ENCODE data around the gene CLCN3. TPM values are rescaled to one million over a fixed set of nuclear protein-coding genes. Genes with fewer than 3 reads are reported as not detected.
"Not testable (repeated sequence)": the region's sequence is repeated elsewhere in the genome, so short reads cannot be mapped to it uniquely, and the experiment has no call there.

CLCN3 gene
- total RNA-seq, 1 donor from 2014 or later: 45.9 TPM

DNA sequence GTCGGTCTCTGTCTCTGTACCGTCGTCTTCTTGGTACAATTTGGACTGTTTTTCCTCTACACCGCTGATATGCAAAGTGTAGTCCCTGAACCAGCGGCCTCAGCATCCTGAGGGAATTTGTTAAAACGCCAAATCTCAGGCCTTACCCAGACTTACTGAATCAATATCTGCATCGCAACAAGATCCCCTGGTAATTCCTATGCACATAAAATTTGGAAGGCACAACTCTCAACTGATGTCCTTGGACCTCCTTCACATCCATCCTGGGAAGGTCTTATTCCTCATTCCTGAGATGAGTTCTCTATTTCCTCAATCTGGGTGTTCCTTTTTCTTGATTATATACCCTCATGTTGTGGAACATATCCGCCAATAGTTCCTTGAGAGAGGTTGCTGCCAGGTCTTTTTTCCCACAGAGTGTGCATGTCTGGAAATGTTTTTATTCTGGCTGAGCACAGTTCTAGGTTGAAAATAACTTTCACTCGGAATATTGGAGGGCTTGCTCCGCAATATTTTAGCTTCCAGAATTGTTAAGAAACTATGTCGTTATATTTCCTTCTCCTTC, 138.1 kb downstream of the CLCN3 start:
- peak overlapping the region; percentile 95 for H3K4me3 Mint-ChIP-seq
- peaks cover 12% of the 10 kb centered on the region for H3K4me1 Mint-ChIP-seq (ENCODE audit: unreplicated experiment)
- TF ChIP-seq, protein P1, sequence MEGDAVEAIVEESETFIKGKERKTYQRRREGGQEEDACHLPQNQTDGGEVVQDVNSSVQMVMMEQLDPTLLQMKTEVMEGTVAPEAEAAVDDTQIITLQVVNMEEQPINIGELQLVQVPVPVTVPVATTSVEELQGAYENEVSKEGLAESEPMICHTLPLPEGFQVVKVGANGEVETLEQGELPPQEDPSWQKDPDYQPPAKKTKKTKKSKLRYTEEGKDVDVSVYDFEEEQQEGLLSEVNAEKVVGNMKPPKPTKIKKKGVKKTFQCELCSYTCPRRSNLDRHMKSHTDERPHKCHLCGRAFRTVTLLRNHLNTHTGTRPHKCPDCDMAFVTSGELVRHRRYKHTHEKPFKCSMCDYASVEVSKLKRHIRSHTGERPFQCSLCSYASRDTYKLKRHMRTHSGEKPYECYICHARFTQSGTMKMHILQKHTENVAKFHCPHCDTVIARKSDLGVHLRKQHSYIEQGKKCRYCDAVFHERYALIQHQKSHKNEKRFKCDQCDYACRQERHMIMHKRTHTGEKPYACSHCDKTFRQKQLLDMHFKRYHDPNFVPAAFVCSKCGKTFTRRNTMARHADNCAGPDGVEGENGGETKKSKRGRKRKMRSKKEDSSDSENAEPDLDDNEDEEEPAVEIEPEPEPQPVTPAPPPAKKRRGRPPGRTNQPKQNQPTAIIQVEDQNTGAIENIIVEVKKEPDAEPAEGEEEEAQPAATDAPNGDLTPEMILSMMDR (conservative IDR thresholded peaks at IDR 0.05): no peak
- no peak overlapping the region for H3K27ac Mint-ChIP-seq
- peaks cover 10% of the 10 kb centered on the region for H3K27me3 Mint-ChIP-seq
- H3K36me3 Mint-ChIP-seq: no peaks in the 10 kb centered on the region
- no peak for DNase-seq (ENCODE audit: extremely low spot score, unreplicated experiment)
- H3K9me3 Mint-ChIP-seq: no peaks in the 10 kb centered on the region

DNA sequence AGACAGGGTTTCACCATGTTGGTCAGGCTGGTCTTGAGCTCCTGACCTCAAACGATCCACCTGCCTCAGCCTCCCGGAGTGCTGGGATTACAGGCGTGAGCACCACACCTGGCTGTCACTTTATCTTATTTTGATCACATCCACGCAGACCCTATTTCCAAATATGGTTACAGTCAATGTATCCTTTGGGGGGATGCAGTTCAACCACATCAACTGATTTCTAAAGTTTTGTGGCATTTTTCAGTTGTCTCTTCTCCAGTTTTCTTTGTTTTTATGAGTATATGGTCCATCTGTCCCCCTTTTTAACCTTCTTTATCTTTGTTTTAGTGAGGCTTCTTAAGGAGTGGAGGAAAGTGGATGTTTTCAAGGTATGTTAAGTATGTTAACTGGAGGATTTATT, 141.5 kb downstream of the CLCN3 start:
- Mint-ChIP-seq H3K4me1 (ENCODE audit: unreplicated experiment) (peaks cover 16% of the 10 kb centered on the region), H3K27me3 (peaks cover 10% of the 10 kb centered on the region), H3K4me3 (no peak overlapping the region), H3K9me3 (no peaks in the 10 kb centered on the region), H3K27ac (no peak overlapping the region), H3K36me3 (no peaks in the 10 kb centered on the region)
- TF ChIP-seq, protein P1 (conservative IDR thresholded peaks at IDR 0.05): no peak
- DNase-seq (ENCODE audit: extremely low spot score, unreplicated experiment): no peak

DNA sequence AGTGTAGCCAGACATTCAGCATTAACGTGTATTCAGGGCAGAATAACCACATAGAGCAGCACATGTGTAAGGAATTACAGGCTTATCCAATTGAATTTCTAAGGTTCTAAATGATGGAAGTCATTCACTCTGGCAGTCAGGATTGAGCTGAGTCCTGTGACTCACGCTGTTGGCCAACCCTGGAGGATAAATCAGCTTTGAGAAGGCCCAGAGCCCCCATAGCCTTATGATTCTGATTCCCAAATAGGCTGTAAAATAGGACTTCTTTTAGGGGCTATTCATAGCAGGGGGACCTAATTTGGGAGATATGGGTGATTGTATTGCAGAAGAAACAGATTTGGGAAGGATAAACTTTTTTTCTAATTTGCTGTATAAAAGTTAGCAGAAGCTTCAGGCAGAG, 145.5 kb downstream of the CLCN3 start:
- no peak for DNase-seq (ENCODE audit: extremely low spot score, unreplicated experiment)
- no peak overlapping the region for H3K27ac Mint-ChIP-seq

DNA sequence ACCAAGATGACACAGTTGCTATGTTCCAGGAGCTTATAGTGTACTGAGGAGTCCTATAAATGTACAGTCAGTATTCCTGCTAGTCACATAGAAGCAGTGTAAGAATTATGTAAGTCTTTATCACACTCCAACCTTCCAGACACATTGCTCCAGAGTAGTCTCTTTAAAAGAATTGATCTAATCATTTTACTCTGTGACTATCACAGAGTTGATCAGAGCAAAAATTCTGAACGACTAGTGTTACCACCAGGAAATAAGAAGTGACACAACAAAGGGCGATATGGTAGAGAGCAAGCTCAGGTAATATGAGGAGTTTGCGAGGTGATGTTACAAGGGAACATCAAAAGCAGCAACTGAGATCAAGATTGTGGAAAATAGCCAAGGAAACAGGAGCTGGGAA, 146.4 kb downstream of the CLCN3 start:
- peaks cover 12% of the 10 kb centered on the region for H3K4me1 Mint-ChIP-seq (ENCODE audit: unreplicated experiment)
- no peak for DNase-seq (ENCODE audit: extremely low spot score, unreplicated experiment)
- TF ChIP-seq, protein P1 (conservative IDR thresholded peaks at IDR 0.05): no peak
- H3K36me3 Mint-ChIP-seq: no peaks in the 10 kb centered on the region
- H3K27me3 Mint-ChIP-seq: no peaks in the 10 kb centered on the region
- no peaks in the 10 kb centered on the region for H3K9me3 Mint-ChIP-seq
- no peak overlapping the region for H3K4me3 Mint-ChIP-seq
- H3K27ac Mint-ChIP-seq: no peak overlapping the region

More for the DNA sequence above, 145.5 kb downstream of the CLCN3 start:
- H3K9me3 Mint-ChIP-seq: no peaks in the 10 kb centered on the region
- H3K27me3 Mint-ChIP-seq: no peaks in the 10 kb centered on the region
- H3K4me1 Mint-ChIP-seq (ENCODE audit: unreplicated experiment): peaks cover 12% of the 10 kb centered on the region
- H3K4me3 Mint-ChIP-seq: no peak overlapping the region
- TF ChIP-seq, protein P1 (conservative IDR thresholded peaks at IDR 0.05): no peak
- no peaks in the 10 kb centered on the region for H3K36me3 Mint-ChIP-seq

DNA sequence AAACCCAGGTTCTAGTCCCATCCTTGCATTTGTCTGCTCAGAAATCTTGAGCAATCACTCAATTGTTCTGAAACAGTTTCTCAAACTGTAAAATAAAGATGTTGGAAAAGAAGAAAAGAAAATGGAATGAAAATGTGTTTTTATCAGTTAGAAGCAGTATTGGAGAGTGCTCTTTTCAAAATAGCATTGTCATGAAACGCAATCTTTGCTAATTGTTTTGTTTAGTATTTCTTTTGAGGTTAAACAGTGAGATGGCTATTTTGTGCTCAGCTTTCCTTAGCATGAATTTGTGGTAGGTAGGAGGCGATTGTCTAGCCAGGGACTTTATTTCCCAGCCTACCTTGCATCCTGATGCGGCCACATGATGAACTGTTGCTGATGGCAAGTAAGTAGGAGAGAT, 148.0 kb downstream of the CLCN3 start:
- Mint-ChIP-seq H3K9me3 (no peaks in the 10 kb centered on the region), H3K27me3 (no peaks in the 10 kb centered on the region), H3K4me3 (no peak overlapping the region), H3K4me1 (ENCODE audit: unreplicated experiment) (peaks cover 12% of the 10 kb centered on the region), H3K27ac (no peak overlapping the region), H3K36me3 (no peaks in the 10 kb centered on the region)
- no peak for DNase-seq (ENCODE audit: extremely low spot score, unreplicated experiment)
- TF ChIP-seq, protein P1 (conservative IDR thresholded peaks at IDR 0.05): no peak

DNA sequence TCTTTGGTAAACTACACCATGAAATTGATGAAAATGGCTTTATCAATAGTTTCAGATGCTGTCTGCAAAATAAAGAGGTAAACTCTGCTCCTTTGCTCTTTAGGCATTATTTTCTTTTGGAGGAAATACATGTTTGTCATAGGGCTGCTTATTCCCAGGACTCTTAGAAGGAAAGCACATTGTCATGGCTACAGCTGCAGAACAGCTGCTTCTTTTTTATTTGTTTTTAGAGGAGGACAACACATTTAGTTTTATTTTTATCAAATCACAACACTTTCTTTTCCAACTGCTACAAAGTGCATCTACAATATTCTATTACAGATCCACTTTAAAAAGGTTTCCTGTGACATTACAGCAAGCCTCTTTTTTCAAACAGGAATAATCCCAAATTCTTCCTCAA, 150.0 kb downstream of the CLCN3 start:
- Mint-ChIP-seq H3K4me3 (no peak overlapping the region), H3K27me3 (no peaks in the 10 kb centered on the region), H3K4me1 (ENCODE audit: unreplicated experiment) (peaks cover 12% of the 10 kb centered on the region), H3K9me3 (no peaks in the 10 kb centered on the region), H3K27ac (no peak overlapping the region), H3K36me3 (no peaks in the 10 kb centered on the region)
- TF ChIP-seq, protein P1 (conservative IDR thresholded peaks at IDR 0.05): no peak
- no peak for DNase-seq (ENCODE audit: extremely low spot score, unreplicated experiment)

DNA sequence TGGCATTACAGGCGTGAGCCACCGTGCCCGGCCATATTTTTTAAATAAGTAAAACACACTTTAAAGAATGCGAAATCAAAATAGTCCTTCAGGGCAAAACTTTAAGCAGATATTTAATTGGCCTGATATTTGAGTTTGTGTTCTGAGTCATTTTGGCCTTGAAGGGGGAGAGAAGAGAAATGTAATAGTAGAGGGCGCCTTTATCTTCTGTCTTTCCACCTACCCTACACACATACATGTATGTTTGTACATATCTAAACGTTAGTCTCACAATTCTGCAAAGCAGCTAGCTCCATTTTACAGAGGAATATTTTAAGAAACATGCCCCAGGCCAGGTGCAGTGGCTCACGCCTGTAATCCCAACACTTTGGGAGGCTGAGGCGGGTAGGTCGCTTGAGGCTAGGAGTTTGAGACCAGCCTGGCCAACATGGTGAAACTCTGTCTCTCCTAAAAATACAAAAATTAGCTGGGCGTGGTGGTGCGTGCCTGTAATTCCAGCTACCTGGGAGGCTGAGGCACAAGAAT, 151.2 kb downstream of the CLCN3 start:
- not testable (repeated sequence) for H3K27ac Mint-ChIP-seq; H3K36me3 Mint-ChIP-seq; H3K4me1 Mint-ChIP-seq (ENCODE audit: unreplicated experiment); H3K9me3 Mint-ChIP-seq; H3K27me3 Mint-ChIP-seq; DNase-seq (ENCODE audit: extremely low spot score, unreplicated experiment); H3K4me3 Mint-ChIP-seq

Data from type B pancreatic cell (in vitro differentiated cells).